ENCODE measurements around the gene TMEM72. TPM values are rescaled to one million over a fixed set of nuclear protein-coding genes. Genes with fewer than 3 reads are reported as not detected.
A peak's percentile ranks its signal among the peaks of the same experiment; 100 is the strongest.

The TMEM72 gene
- polyA plus RNA-seq, 3 donors: not detected

DNA sequence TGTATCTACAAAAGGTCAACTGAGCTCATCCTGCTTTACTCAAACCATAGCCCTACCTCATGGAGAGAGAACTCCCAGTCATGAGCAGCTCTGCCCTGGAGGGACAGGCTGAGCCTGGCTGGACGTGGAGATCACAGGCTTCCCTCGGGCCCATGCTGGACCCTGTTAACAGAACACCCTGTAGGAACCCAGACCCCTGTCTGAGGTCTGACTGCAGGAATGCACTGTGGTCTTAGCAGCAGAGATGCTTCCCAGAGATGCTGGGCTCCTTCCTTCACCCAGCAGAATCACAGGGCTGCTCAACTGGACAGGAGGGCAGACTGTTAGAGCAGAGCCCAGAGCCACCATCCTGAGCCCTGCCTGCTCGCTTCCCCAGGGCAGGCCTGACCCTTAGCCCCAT lies 814 bp downstream of the TMEM72 start:
- no peaks in the 10 kb centered on the region for H3K27me3 ChIP-seq (ENCODE audit: control insufficient read depth in 2 of 2, insufficient read depth in 2 of 2, low read length in 2 of 2)
- Mint-ChIP-seq H3K4me3 (no peak overlapping the region), H3K9me3 (peaks cover 0 to 2% (median 0%) of the 10 kb centered on the region in 7 donors), H3K4me1 (peaks cover 54% of the 10 kb centered on the region), H3K27me3 (ENCODE audit: low read depth in 3 of 3) (peaks cover 0 to 4% (median 3%) of the 10 kb centered on the region in 3 donors), H3K36me3 (no peaks in the 10 kb centered on the region), H3K27ac (no peak overlapping the region)
- WGBS (ENCODE audit: insufficient coverage): 97% methylated on average over 3 of the region's 3 CpGs
- no peak for DNase-seq
- H2AFZ ChIP-seq (ENCODE audit: insufficient read depth, low read depth, low read length, poor library complexity, severe bottlenecking): no peak overlapping the region
- H3K4me1 ChIP-seq (ENCODE audit: control insufficient read depth in 1 of 2, insufficient read depth in 2 of 2, low read length in 2 of 2): peaks cover 29 to 47% of the 10 kb centered on the region in 2 donors
- H3K4me2 ChIP-seq (replicated peaks; ENCODE audit: extremely low read depth, low read length, poor library complexity, severe bottlenecking): no peak overlapping the region
- H3K9me3 ChIP-seq (replicated peaks in 1 of 2; ENCODE audit: control insufficient read depth in 1 of 2, insufficient read depth in 1 of 2, low read length in 2 of 2): no peaks in the 10 kb centered on the region
- H3K4me3 ChIP-seq (replicated peaks in 1 of 3; ENCODE audit: low read depth in 2 of 3, low read length in 3 of 3): no peak overlapping the region
- TF ChIP-seq, protein P1, sequence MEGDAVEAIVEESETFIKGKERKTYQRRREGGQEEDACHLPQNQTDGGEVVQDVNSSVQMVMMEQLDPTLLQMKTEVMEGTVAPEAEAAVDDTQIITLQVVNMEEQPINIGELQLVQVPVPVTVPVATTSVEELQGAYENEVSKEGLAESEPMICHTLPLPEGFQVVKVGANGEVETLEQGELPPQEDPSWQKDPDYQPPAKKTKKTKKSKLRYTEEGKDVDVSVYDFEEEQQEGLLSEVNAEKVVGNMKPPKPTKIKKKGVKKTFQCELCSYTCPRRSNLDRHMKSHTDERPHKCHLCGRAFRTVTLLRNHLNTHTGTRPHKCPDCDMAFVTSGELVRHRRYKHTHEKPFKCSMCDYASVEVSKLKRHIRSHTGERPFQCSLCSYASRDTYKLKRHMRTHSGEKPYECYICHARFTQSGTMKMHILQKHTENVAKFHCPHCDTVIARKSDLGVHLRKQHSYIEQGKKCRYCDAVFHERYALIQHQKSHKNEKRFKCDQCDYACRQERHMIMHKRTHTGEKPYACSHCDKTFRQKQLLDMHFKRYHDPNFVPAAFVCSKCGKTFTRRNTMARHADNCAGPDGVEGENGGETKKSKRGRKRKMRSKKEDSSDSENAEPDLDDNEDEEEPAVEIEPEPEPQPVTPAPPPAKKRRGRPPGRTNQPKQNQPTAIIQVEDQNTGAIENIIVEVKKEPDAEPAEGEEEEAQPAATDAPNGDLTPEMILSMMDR (IDR thresholded peaks at IDR 0.05): no peak
- no peaks in the 10 kb centered on the region for H3K79me2 ChIP-seq (ENCODE audit: insufficient read depth, low read length)
- no peaks in the 10 kb centered on the region for H3K36me3 ChIP-seq (replicated peaks in 1 of 2; ENCODE audit: control insufficient read depth in 1 of 2, insufficient read depth in 2 of 2, low read length in 2 of 2)
- no peak overlapping the region for H3K9ac ChIP-seq (ENCODE audit: insufficient read depth, low read length, poor library complexity, severe bottlenecking)
- intact Hi-C loops (cut with micrococcal nuclease): no loop called here
- H3K27ac ChIP-seq (ENCODE audit: low read depth in 1 of 2, low read length in 2 of 2): no peak overlapping the region
- H4K20me1 ChIP-seq (ENCODE audit: insufficient read depth, low read length): no peaks in the 10 kb centered on the region

DNA sequence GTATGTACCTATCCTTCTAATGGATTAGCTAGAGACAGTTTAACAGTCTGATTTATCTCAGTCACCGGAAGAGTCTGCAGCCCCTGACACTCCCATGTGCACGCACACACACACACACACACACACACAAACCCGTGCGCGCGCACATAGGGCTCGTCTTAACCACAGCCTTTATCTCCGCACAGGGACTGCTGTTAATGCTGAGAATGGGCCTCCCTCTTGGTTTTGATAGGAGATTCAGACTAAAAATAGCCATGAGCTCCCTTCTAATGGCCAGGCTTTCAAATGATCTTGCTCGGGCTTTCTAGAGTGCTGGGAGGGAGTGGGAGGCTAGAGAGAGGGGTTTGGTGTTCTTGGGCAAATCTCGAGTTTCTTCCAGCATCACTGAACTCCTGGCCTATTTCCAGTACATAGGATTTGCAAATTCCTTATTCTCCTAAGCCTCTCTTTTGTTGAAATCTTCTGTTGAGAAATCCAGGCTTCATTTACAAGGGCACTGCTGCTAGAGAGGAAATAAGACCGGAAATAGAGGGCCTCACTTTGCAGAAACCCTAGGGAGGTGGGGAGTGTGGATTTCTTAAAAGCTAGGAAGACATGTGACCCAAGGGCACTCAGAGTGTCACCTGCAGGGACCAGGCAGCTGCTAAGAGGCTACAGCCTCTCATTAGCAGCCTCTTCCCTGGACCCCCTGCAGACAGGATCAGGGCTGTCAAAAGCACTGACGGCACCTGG lies 2.4 kb downstream of the TMEM72 start:
- peak overlapping the region in 1 of 2 donors; percentile 68 for H3K27ac ChIP-seq (ENCODE audit: low read depth in 1 of 2, low read length in 2 of 2)
- H3K4me2 ChIP-seq (replicated peaks; ENCODE audit: extremely low read depth, low read length, poor library complexity, severe bottlenecking): peak overlapping the region; percentile 56
- peaks cover 29 to 47% of the 10 kb centered on the region in 2 donors for H3K4me1 ChIP-seq (ENCODE audit: control insufficient read depth in 1 of 2, insufficient read depth in 2 of 2, low read length in 2 of 2)
- H2AFZ ChIP-seq (ENCODE audit: insufficient read depth, low read depth, low read length, poor library complexity, severe bottlenecking): peak overlapping the region; percentile 47
- H3K27me3 Mint-ChIP-seq (ENCODE audit: low read depth in 3 of 3): peaks cover 0 to 5% (median 0%) of the 10 kb centered on the region in 3 donors
- no peaks in the 10 kb centered on the region for H4K20me1 ChIP-seq (ENCODE audit: insufficient read depth, low read length)
- peak overlapping the region; percentile 41 to 75 for H3K4me3 Mint-ChIP-seq
- WGBS (ENCODE audit: insufficient coverage): 36% methylated on average over 5 of the region's 12 CpGs
- intact Hi-C loops (cut with micrococcal nuclease): no loop called here
- no peaks in the 10 kb centered on the region for H3K36me3 ChIP-seq (replicated peaks in 1 of 2; ENCODE audit: control insufficient read depth in 1 of 2, insufficient read depth in 2 of 2, low read length in 2 of 2)
- TF ChIP-seq, protein P1 (IDR thresholded peaks at IDR 0.05): no peak
- peaks cover 0 to 10% (median 8%) of the 10 kb centered on the region in 7 donors for H3K9me3 Mint-ChIP-seq
- H3K27me3 ChIP-seq (ENCODE audit: control insufficient read depth in 2 of 2, insufficient read depth in 2 of 2, low read length in 2 of 2): no peaks in the 10 kb centered on the region
- peak overlapping the region in 1 of 3 experiments; percentile 52 for H3K4me3 ChIP-seq (replicated peaks in 1 of 3; ENCODE audit: low read depth in 2 of 3, low read length in 3 of 3)
- H3K4me1 Mint-ChIP-seq: peaks cover 56% of the 10 kb centered on the region
- H3K27ac Mint-ChIP-seq: peak overlapping the region; percentile 70 to 85 (median 80)
- DNase-seq: peak in 2 of 3 donors; percentile 15 to 44
- peaks cover 0 to 3% of the 10 kb centered on the region in 2 donors for H3K36me3 Mint-ChIP-seq
- H3K9me3 ChIP-seq (replicated peaks in 1 of 2; ENCODE audit: control insufficient read depth in 1 of 2, insufficient read depth in 1 of 2, low read length in 2 of 2): no peaks in the 10 kb centered on the region
- peak overlapping the region; percentile 5 for H3K9ac ChIP-seq (ENCODE audit: insufficient read depth, low read length, poor library complexity, severe bottlenecking)
- H3K79me2 ChIP-seq (ENCODE audit: insufficient read depth, low read length): no peaks in the 10 kb centered on the region

Data from CD14-positive monocyte (primary cell).